B cell (primary cell): Measurements from ENCODE around the gene WRAP73. TPM values are rescaled to one million over a fixed set of nuclear protein-coding genes. Genes with fewer than 3 reads are reported as not detected.
A peak's percentile ranks its signal among the peaks of the same experiment; 100 is the strongest.

ENCODE experiments used
- ATAC-seq: fragments of 200-7000 bp; cut with Tn5 transposase; one replicate; pipeline ENCODE4 v1.10.0; 2021; ENCODE audit warnings: low read depth, mild to moderate bottlenecking, moderate number of reproducible peaks, moderate library complexity
- CTCF ChIA-PET: fragments of 350-600 bp; sonication (Branson Sonifier 250); formaldehyde crosslinking; loops from one replicate; lab custom pipeline; 2021; ENCODE audit warnings: antibody characterized with exemption, inconsistent platforms; lab: Charles Lee
- POLR2A ChIA-PET: fragments of 350-600 bp; sonication (Branson Sonifier 250); formaldehyde crosslinking; loops from one replicate; lab custom pipeline; 2021; ENCODE audit warnings: antibody characterized with exemption; lab: Charles Lee
- DNase-seq: peaks from one replicate; pipeline ENCODE4 v3.0.0; 2013
- H2AFZ ChIP-seq: 2 replicates; pipeline ENCODE4 v1.6.1; 2012; ENCODE audit warnings: mild to moderate bottlenecking, low read depth, low read length; ENCODE audit not compliant: insufficient read depth, poor library complexity, severe bottlenecking
- H3K27ac ChIP-seq, 2 donors: 1 replicate in 1 of 2; 2 replicates in 1 of 2; pipeline ENCODE4 v1.5.1; 2012 to 2013; ENCODE audit warnings: low read length in 2 of 2, mild to moderate bottlenecking in 2 of 2, moderate library complexity in 1 of 2
- H3K27me3 ChIP-seq, 4 experiments: fragments of 200-600 bp in 1 of 4; sonication (generic) in 1 of 4; replicated peaks in 1 of 4; 1 replicate in 2 of 4; 2 replicates in 2 of 4; pipeline versions ENCODE4 v1.6.1 to v1.7.0; 2013 to 2016; ENCODE audit warnings: low read length in 3 of 4, mild to moderate bottlenecking in 2 of 4, mixed read lengths in 1 of 4, moderate library complexity in 1 of 4; ENCODE audit not compliant: insufficient read depth in 4 of 4, control insufficient read depth in 3 of 4; ENCODE audit errors: control extremely low read depth in 1 of 4
- H3K36me3 ChIP-seq, 2 experiments: replicated peaks in 1 of 2; 1 replicate in 1 of 2; 2 replicates in 1 of 2; pipeline versions ENCODE4 v1.6.1 to v1.7.1; 2013; ENCODE audit warnings: low read length in 1 of 2; ENCODE audit not compliant: insufficient read depth in 2 of 2, control insufficient read depth in 1 of 2; ENCODE audit errors: control extremely low read depth in 1 of 2, extremely low read depth in 1 of 2
- H3K4me1 ChIP-seq, 2 donors: fragments of 200-600 bp in 1 of 2; sonication (generic) in 1 of 2; 1 replicate in 1 of 2; 2 replicates in 1 of 2; pipeline versions ENCODE4 v1.5.1 to v1.6.1; 2013 to 2017; ENCODE audit warnings: low read length in 2 of 2; ENCODE audit not compliant: control insufficient read depth in 2 of 2, insufficient read depth in 2 of 2
- H3K4me2 ChIP-seq: replicated peaks from 2 replicates; pipeline ENCODE3; 2012; ENCODE audit warnings: mild to moderate bottlenecking, low read depth, low read length; ENCODE audit not compliant: poor library complexity, severe bottlenecking
- H3K4me3 ChIP-seq, 5 experiments: fragments of 200-600 bp in 1 of 5; sonication (generic) in 1 of 5; 1 replicate in 3 of 5; 2 replicates in 2 of 5; pipeline versions ENCODE4 v1.5.1 to v1.7.0; 2011 to 2016; ENCODE audit warnings: low read length in 4 of 5, mild to moderate bottlenecking in 4 of 5, low read depth in 2 of 5, control low read depth in 1 of 5, moderate library complexity in 1 of 5; ENCODE audit not compliant: insufficient read depth in 1 of 5; ENCODE audit errors: control extremely low read depth in 1 of 5, extremely low read depth in 1 of 5
- H3K79me2 ChIP-seq: fragments of 200-600 bp; sonication (generic); one replicate; pipeline ENCODE4 v1.6.0; 2016; ENCODE audit warnings: low read length; ENCODE audit not compliant: control insufficient read depth, insufficient read depth
- H3K9ac ChIP-seq: fragments of 200-600 bp; sonication (generic); 2 replicates; pipeline ENCODE4 v1.6.1; 2017; ENCODE audit warnings: mild to moderate bottlenecking, low read length, moderate library complexity
- H3K9me3 ChIP-seq, 3 donors: one replicate each; pipeline versions ENCODE4 v1.6.1 to v1.7.1; 2013; ENCODE audit warnings: low read length in 2 of 3; ENCODE audit not compliant: control insufficient read depth in 2 of 3, insufficient read depth in 1 of 3; ENCODE audit errors: control extremely low read depth in 1 of 3
- H4K20me1 ChIP-seq: 2 replicates; pipeline ENCODE4 v1.6.0; 2012; ENCODE audit warnings: mild to moderate bottlenecking, low read length; ENCODE audit not compliant: insufficient read depth, control insufficient read depth, poor library complexity, severe bottlenecking
- H3K27ac Mint-ChIP-seq: one replicate; pipeline ENCODE4 v1.8.0; 2021; ENCODE audit warnings: mixed read lengths
- H3K27me3 Mint-ChIP-seq: one replicate; pipeline ENCODE4 v1.8.0; 2021; ENCODE audit warnings: mixed read lengths
- H3K4me1 Mint-ChIP-seq: one replicate; pipeline ENCODE4 v1.8.0; 2021; ENCODE audit warnings: mixed read lengths
- H3K4me3 Mint-ChIP-seq: one replicate; pipeline ENCODE4 v1.8.0; 2021; ENCODE audit warnings: mixed read lengths
- H3K9me3 Mint-ChIP-seq: one replicate; pipeline ENCODE4 v1.8.0; 2022; ENCODE audit warnings: mixed read lengths; ENCODE audit not compliant: insufficient read depth
- CTCF ChIP-seq: fragments of 200-600 bp; IDR thresholded peaks from one replicate; pipeline ENCODE4 v1.8.0; 2022; ENCODE audit warnings: antibody characterized with exemption, mild to moderate bottlenecking
- EZH2 ChIP-seq: IDR thresholded peaks from 2 replicates; pipeline ENCODE4 v1.6.1; 2012; ENCODE audit warnings: borderline replicate concordance, low read depth, mild to moderate bottlenecking, moderate library complexity, low read length; ENCODE audit not compliant: insufficient read depth, poor library complexity, severe bottlenecking
- WGBS: methylation state at CpG from one replicate; pipeline ENCODE4 v1.1.5; 2013; ENCODE audit warnings: missing lambda C conversion rate; ENCODE audit not compliant: insufficient coverage; 5-methylcytosine and 5-hydroxymethylcytosine counted together
- intact Hi-C: fragments of 100-400 bp; cut with micrococcal nuclease; formaldehyde crosslinking; loops from one replicate; pipeline ENCODE4 v1.10.0; 2022
- polyA plus RNA-seq: library from polyadenylated mRNA; depleted of rRNA; stranded (reverse); fragments of >200 nt; gene quantifications from 2 replicates; pipeline ENCODE4 v1.2.3, GENCODE V29; 2012
- total RNA-seq, 2 donors: library from RNA; stranded (reverse); fragments of 120-200 nt in 1 of 2; gene quantifications; 1 replicate in 1 of 2; 2 replicates in 1 of 2; pipeline versions ENCODE4 v1.2.3 to v1.2.4, GENCODE V29; 2013 to 2022

The WRAP73 gene
- total and polyA plus RNA-seq, 2 donors (not counting 1 experiment from before 2014, with no cell fraction given): 37.1 to 68.5 TPM

DNA sequence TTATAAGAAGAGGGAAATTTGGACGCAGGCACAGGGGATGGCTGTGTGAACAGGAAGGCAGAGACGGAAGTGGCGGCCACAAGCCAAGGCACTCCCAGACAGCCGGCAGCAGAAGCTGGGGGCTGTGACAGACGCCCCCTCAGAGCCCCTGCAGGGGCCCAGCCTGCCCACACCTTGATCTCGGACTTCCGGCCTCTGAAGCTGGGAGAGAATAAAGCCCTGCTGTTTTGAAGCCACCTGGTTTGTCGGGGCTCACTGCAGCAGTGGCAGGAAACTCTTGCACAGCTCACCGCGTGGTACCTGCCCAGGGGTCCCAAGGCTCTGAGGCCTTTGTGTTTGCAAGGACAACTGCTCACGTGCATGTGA lies 52.3 kb downstream of the WRAP73 start:
- WGBS: 2% methylated on average over 11 of the region's 11 CpGs
- TF ChIP-seq CTCF: no peak
- no peak for TF ChIP-seq EZH2
- H3K4me3 ChIP-seq: peak overlapping the region in 3 of 5 experiments; percentile 20 to 45 (median 30)
- H4K20me1 ChIP-seq: no peaks in the 10 kb centered on the region
- intact Hi-C loops: loop anchor here (1.0 kb wide), 1 partner anchor 19 kb away; no protein-coding TSS in a partner anchor
- Mint-ChIP-seq H3K27me3 (no peaks in the 10 kb centered on the region), H3K4me3 (peak overlapping the region; percentile 85), H3K4me1 (peaks cover 24% of the 10 kb centered on the region), H3K9me3 (no peaks in the 10 kb centered on the region), H3K27ac (peak overlapping the region; percentile 71)
- peaks cover 27 to 38% of the 10 kb centered on the region in 2 donors for H3K4me1 ChIP-seq
- H3K9me3 ChIP-seq: no peaks in the 10 kb centered on the region
- H3K79me2 ChIP-seq: no peaks in the 10 kb centered on the region
- ChIA-PET CTCF (interaction anchor here (1.5 to 1.6 kb wide), 2 partner anchors 21 to 25 kb away, joined by 3 to 5 read pairs; no protein-coding TSS in a partner anchor), POLR2A (no interaction called here)
- H3K4me2 ChIP-seq: peak overlapping the region; percentile 77
- peak overlapping the region; percentile 54 for H3K9ac ChIP-seq
- H3K36me3 ChIP-seq: no peaks in the 10 kb centered on the region
- H3K27ac ChIP-seq: no peak overlapping the region
- peak overlapping the region; percentile 52 for H2AFZ ChIP-seq
- H3K27me3 ChIP-seq: peaks cover 0 to 2% (median 0%) of the 10 kb centered on the region in 4 experiments
- DNase-seq: peak; percentile 48
- peak; percentile 33 for ATAC-seq
